Stimulated activated naive CD4-positive, alpha-beta T cell treated with Interleukin-2 at 50 U/mL for 16 hours (primary cell): ENCODE results near the gene ARFGAP3.

ENCODE experiments used
- DNase-seq: peaks from one replicate; lab custom pipeline; 2025; lab: John Stamatoyannopoulos, UW

ARFGAP3 gene

DNA sequence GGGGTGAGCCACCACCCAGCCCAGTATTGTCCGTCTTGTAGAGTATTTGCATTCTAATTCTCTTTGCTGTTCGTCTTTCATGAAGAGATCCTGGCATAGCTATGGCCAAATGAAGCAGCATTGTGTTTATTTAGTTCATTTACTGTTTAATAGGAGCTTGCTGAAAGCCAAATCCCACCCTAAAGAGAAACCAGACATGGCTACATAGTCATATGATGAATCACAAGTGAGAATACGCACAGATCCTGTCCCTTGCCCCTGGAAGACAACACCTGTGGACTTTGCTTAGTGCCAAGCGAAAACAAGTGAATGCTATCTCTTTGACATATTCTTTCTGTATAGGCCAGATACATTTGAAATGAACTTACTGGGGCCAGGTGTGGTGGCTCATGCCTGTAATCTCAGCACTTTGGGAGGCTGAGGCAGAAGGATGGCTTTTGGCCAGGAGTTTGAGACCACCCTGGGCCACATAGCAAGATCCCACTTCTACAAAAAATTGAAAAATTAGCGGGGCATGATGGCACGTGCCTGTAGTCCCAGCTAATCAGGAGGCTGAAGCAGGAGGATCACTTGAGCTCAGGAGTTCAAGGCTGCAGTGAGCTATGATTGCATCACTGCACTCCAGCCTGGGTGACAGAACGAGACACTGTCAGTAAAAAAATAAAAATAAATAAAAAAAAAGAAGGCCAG lies 5.1 kb upstream of the ARFGAP3 start:
- no peak for DNase-seq

- DNase-seq: no peak
Observed at GRCh38 chr22:42860968-42861367, 3.9 kb upstream of the ARFGAP3 start.

- DNase-seq: no peak
Observed at GRCh38 chr22:42857845-42858481, 890 bp upstream of the ARFGAP3 start.

GRCh38 chr22:42856179-42856864 lies 751 bp downstream of the ARFGAP3 start:
- DNase-seq: peak; percentile 65

GRCh38 chr22:42855721-42856120 lies 1.4 kb downstream of the ARFGAP3 start:
- DNase-seq: no peak

GRCh38 chr22:42855211-42855610 lies 1.9 kb downstream of the ARFGAP3 start:
- no peak for DNase-seq

GRCh38 chr22:42848941-42849550 lies 8.0 kb downstream of the ARFGAP3 start:
- DNase-seq: no peak

DNA sequence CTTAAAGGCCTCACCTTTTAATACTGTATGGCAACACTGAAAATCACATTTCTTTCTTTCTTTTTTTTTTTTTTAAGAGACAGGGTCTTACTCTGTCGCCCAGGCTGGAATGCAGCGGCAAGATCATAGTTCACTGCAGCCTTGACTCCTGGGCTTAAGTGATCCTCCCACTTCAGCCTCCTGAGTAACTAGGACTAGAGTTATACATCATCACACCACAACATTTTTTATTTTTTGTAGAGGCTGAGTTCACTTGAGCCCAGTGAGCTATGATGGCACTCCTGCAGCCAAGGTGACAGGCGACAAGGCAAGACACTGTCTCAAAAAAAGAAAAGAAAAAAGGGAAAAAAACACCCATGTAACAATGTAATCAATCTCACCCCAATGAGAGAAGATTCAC lies 10.0 kb downstream of the ARFGAP3 start:
- DNase-seq: no peak

- DNase-seq: no peak
Observed at GRCh38 chr22:42844756-42845155, 12.3 kb downstream of the ARFGAP3 start.

DNA sequence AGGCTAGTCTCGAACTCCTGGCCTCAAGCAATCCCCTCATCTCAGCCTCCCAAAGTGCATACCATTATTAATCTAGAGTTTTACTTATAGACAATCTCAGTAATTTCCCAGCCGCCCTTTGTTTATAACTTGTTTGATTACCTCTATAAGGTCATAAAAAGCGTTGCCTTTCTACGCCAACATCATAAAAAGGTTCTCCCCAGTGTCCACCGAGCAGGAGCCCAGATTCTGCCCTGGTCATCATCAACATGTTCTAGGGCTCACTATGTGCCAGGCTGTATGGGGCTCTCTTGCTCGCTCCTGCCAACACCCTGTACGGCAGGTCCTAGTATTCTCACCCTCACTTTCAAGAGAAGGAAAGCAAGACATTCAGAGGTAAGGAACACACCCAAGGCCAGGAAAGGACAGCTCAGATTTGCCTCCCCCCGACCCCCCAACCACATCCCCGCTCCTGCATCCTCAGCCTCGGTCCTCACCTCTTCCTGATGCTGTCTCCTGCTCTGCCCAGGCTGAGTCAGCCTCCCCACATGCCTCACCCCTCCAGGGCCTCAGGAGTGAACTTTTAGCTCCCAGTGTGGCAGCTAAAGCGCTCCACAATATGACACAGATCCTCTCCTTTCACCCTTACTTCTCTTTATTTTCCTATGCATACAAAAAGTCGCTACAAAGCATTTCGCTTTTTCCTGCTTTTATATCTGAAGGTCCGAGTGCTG lies 14.3 kb downstream of the ARFGAP3 start:
- DNase-seq: no peak

DNA sequence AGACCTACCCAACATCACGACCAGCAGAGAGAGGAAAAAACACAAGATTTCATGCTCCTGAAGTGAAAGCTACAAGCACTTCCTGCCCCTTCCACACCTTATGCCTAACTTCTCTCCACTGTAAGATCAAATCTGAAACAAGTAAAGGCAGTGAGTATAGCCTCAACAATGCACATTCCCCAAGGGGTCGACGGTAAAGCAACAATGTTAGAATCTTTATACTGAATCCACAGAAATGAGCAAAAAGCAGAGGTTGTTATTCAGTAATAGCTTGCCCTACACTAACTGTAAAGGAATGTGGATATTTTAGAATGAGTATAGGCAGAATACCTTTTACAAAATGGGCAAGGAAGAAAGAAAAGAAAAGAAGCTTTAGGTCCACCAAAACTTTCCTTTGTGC lies 15.6 kb downstream of the ARFGAP3 start:
- DNase-seq: no peak

DNA sequence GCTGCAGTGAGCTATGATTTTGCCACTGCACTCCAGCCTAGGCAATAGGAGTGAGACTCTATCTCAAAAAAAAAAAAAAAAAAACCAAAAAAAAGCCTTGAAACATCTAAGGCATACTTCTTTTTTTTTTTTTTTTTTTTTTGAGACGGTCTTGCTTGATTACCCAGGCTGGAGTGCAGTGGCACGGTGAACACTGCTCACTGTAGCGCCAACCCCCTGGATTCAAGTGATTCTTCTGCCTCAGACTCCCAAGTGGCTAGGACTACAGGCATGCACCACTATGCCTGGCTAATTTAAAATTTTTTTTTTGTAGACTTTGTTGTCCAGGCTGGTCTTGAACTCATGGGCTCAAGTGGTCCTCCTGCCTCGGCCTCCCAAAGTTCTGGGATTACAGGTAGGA lies 19.5 kb downstream of the ARFGAP3 start:
- DNase-seq: no peak

DNA sequence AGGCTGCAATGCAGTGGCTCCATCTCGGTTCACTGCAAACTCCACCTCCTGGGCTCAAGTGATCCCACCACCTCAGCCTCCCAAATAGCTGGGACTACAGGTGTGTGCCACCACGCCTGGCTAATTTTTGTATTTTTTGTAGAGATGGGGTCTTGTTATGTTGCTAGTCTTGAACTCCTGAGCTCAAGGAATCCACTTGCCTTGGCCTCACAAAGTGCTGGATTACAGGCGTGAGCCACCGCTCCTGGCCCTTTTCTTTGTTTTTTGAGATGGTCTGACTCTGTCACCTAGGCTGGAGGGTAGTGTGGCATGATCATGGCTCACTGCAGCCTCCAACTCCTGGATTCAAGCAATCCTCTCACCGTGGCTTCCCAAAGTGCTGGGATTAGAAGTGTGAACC lies 21.0 kb downstream of the ARFGAP3 start:
- no peak for DNase-seq

DNA sequence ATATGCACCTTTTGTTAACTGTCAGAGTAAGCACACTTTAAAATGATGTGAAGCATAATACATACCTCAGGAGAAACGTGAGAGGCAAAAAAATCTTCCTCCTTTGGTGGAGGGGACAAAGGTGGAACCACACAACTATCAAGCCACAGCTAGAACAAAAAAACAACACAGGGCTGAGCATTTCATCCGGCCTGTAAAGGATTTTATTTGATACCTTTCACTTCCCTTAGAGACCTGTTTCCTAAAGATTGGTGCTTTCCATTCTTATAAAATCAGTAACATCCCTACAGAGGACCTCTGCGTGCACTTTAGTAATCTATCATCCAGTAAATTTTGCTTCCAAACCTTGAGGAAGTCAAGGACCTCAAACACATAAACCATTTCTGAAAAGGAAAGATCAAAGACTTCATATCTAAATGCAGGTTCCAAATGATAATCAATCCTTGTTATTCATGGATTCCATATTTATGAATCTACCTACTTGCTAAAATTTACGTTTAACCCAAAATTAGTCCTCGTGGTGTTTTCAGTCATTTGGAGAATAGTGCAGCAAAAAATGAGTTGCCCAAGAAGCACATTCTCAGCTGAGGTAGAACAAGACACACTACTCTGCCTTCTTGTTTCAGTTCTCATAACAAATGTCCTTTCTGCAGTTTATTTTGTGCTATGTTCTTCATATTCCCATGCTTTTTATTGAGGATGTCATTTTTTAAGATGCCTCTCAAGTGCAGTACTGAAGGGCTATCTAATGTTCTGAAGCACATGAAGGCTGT lies 22.7 kb downstream of the ARFGAP3 start:
- no peak for DNase-seq

DNA sequence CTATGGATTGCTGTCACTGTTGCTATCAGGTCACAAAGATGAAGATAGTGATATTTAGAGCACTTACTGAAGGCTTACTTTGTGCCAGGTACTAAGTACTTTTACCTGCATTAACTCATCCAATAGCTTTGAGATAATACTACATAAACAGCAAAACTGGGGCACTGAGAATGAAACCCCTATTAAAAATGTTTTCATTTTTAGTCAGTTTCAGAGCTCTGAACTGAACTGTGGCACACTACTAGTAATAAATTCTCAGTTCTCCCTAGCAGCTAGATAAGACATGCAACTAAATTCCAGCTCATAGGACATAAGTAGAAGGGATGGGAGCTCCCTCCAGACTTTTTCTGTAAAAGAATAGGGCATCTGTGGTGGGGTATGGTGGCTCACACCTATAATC lies 24.0 kb downstream of the ARFGAP3 start:
- no peak for DNase-seq

GRCh38 chr22:42831712-42832111 lies 25.4 kb downstream of the ARFGAP3 start:
- no peak for DNase-seq

DNA sequence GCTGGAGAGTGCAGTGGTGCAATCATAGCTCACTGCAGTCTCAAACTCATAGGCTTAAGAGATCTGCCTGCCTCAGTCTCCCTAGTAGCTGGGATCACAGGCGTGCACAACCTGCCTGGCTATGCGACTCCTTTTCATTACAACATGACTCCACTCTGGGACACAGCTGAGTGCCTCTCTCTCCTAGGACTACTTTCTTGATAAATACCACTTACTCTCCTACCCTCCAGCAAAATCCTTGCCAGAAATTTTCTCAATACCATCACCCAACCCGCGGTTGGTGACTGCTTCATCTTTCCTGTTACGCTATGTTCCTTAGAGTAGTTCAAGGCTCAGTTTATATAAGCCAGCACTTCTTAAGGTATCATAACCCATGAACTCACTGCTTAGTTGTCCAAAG lies 26.9 kb downstream of the ARFGAP3 start:
- no peak for DNase-seq

DNA sequence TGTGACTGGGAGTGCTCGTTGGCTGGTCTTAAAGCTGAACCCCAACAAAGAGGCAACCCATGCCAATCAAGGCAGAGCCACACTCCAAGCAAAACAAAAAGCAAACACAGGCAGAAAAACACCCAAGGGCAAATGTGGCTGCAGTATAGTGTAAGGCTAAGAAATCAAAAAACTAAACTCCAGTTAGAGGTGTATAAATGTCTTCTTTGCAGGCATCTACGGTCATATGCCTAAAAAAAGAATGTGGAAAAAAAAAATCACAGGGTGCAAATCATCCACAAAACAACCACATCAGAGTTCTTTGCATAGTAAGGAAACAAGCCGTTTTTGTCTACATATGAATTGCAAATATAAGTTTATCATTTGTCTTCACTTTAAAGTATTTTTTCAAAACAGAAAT lies 27.8 kb downstream of the ARFGAP3 start:
- no peak for DNase-seq

GRCh38 chr22:42825796-42826195 lies 31.3 kb downstream of the ARFGAP3 start:
- no peak for DNase-seq

GRCh38 chr22:42821386-42821785 lies 35.7 kb downstream of the ARFGAP3 start:
- DNase-seq: no peak

GRCh38 chr22:42820045-42820763 lies 36.9 kb downstream of the ARFGAP3 start:
- no peak for DNase-seq
